ENCODE results near the gene TCF12. TPM values are rescaled to one million over a fixed set of nuclear protein-coding genes. Genes with fewer than 3 reads are reported as not detected.

TCF12 gene
- total RNA-seq, 4 donors from 2014 or later: 108 to 177 (median 148) TPM

DNA sequence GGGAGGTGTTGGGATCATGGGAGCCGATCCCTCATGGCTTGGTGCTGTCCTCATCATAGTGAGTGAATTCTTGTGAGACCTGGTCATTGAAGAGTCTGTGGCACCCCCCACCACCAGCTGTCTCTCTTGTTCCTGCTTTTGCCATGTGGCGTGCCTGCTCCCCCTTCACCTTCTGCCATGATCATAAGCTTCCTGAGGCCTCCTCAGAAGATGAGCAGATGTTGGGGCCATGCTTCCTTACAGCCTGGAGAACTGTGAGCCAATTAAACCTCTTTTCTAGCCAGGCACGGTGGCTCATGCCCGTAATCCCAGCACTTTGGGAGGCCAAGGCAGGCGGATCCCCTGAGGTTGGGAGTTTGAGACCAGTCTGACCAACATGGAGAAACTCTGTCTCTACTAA, 420.9 kb downstream of the TCF12 start:
- WGBS: 91% methylated on average over 4 of the region's 5 CpGs
- Histone ChIP-seq H3K4me1 (peaks cover 9 to 18% (median 12%) of the 10 kb centered on the region in 4 donors), H3K36me3 (no peaks in the 10 kb centered on the region), H3K27me3 (no peaks in the 10 kb centered on the region), H3K9me3 (no peaks in the 10 kb centered on the region), H3K4me3 (no peak overlapping the region), H3K27ac (replicated peaks in 1 of 4) (no peak overlapping the region)
- TF ChIP-seq CTCF (IDR thresholded peaks at IDR 0.05) (no peak), POLR2A (IDR thresholded peaks at IDR 0.05; ENCODE audit: low read depth) (no peak), EP300 (IDR thresholded peaks at IDR 0.05) (no peak), POLR2AphosphoS5 (IDR thresholded peaks at IDR 0.05) (no peak)
- intact Hi-C loops (cut with DNase I): no loop called here
- DNase-seq (ENCODE audit: extremely low spot score): no peak

Small RNA genes within 50 kb of the gene (small RNA-seq; reads per million reads assigned to genes)
- gene RF01210: 0 reads per million in 3 donors

Other genes with a start within 250 kb of the TCF12 start
- 10 to 100 TPM; 44.9 to 73.9 (median 52.4) TPM for gene ZNF280D, start 185.1 kb upstream of the TCF12 start, total RNA-seq

Measured in esophagus muscularis mucosa (tissue), 4 donors.